NCI-H1436 (cell line): ENCODE data around the gene C6orf15.

Experiments used
- DNase-seq: peaks from one replicate; lab custom pipeline; 2025; lab: John Stamatoyannopoulos, UW

Gene C6orf15

GRCh38 chr6:31107052-31107451 is 5.3 kb downstream of the C6orf15 start:
- DNase-seq = no peak

- DNase-seq = no peak
Measured at GRCh38 chr6:31103136-31103535, 9.2 kb downstream of the C6orf15 start.

- no peak for DNase-seq
Measured at GRCh38 chr6:31098449-31098938, 13.9 kb downstream of the C6orf15 start.

GRCh38 chr6:31096656-31097055 is 15.7 kb downstream of the C6orf15 start:
- DNase-seq = no peak

- DNase-seq = no peak
Measured at GRCh38 chr6:31096215-31096614, 16.2 kb downstream of the C6orf15 start.

- DNase-seq = no peak
Measured at GRCh38 chr6:31094389-31094881, 17.9 kb downstream of the C6orf15 start.

GRCh38 chr6:31092769-31093505 is 19.4 kb downstream of the C6orf15 start:
- DNase-seq = no peak

GRCh38 chr6:31092238-31092637 is 20.1 kb downstream of the C6orf15 start:
- no peak for DNase-seq

GRCh38 chr6:31091680-31092079 is 20.7 kb downstream of the C6orf15 start:
- DNase-seq = no peak

GRCh38 chr6:31090973-31091364 is 21.4 kb downstream of the C6orf15 start:
- DNase-seq = no peak

GRCh38 chr6:31090275-31090972 is 22.0 kb downstream of the C6orf15 start:
- no peak for DNase-seq

- peak; percentile 68 for DNase-seq
Measured at GRCh38 chr6:31087494-31088089, 24.8 kb downstream of the C6orf15 start.

- no peak for DNase-seq
Measured at GRCh38 chr6:31086788-31087440, 25.5 kb downstream of the C6orf15 start.

GRCh38 chr6:31083742-31084354 is 28.5 kb downstream of the C6orf15 start:
- DNase-seq = peak; percentile 77

- DNase-seq = no peak
Measured at GRCh38 chr6:31081872-31082271, 30.5 kb downstream of the C6orf15 start.

GRCh38 chr6:31079656-31080261 is 32.6 kb downstream of the C6orf15 start:
- peak; percentile 71 for DNase-seq

- no peak for DNase-seq
Measured at GRCh38 chr6:31076611-31077010, 35.8 kb downstream of the C6orf15 start.

GRCh38 chr6:31075528-31075927 is 36.8 kb downstream of the C6orf15 start:
- DNase-seq = no peak

- DNase-seq = no peak
Measured at GRCh38 chr6:31074401-31074800, 38.0 kb downstream of the C6orf15 start.

GRCh38 chr6:31070711-31071197 is 41.6 kb downstream of the C6orf15 start:
- DNase-seq = no peak

GRCh38 chr6:31068669-31069340 is 43.6 kb downstream of the C6orf15 start:
- peak; percentile 34 for DNase-seq
